ENCODE data around the gene KLRF2.

KLRF2 gene

DNA sequence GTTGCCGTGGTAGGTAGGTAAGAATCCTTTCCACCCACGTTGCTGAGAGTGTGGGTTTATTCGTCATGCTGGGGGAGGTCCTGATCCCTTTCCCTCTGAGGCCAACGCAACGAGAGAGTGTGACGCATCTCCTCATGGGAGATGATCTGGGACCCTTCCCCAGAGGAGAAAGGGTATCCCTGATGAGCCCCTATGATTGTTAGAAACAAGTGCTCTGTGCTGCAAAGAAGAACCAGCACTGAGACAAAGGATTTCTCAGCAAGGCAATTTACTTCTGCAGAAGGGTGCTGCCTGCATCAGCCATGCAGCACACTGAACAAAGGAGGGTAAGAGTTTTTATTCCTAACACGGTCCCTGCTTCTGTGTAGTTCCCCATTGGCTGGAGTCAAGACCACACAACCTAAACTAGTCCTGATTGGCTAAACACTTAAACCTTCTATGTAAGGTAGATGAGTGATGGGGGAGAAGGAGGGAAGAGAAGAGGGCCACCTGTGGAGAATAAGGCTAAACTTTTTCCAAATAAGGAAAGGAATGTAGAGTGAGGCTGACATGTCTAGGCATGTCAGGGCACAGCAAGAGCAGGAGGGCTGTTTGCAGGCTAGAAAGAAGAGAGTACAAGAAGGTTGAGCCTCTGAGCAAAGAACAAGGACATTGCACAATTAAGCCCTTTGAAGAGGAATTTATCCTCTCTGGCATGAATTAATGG is 29.6 kb downstream of the KLRF2 start:
- Histone ChIP-seq H3K79me1 (ENCODE audit: low read length) (no peaks in the 10 kb centered on the region), H3K79me2 (ENCODE audit: control insufficient read depth, insufficient read depth, low read length, poor library complexity) (no peaks in the 10 kb centered on the region), H2AK5ac (ENCODE audit: low read length) (no peak overlapping the region), H3K4me1 (ENCODE audit: control insufficient read depth in 1 of 2, insufficient read depth in 2 of 2, low read length in 2 of 2) (no peaks in the 10 kb centered on the region), H3K27me3 (ENCODE audit: insufficient read depth, low read length) (no peaks in the 10 kb centered on the region), H4K12ac (ENCODE audit: low read depth, low read length) (no peak overlapping the region), H3K23ac (ENCODE audit: low read length) (no peak overlapping the region), H3K9me3 (ENCODE audit: insufficient read depth, low read depth, low read length) (peaks cover 14% of the 10 kb centered on the region), H3K4me3 (ENCODE audit: low read depth, low read length) (no peak overlapping the region), H4K8ac (ENCODE audit: low read depth, low read length) (no peak overlapping the region), H2BK5ac (ENCODE audit: low read depth, low read length, poor library complexity) (no peak overlapping the region), H4K91ac (ENCODE audit: low read depth, low read length) (no peak overlapping the region), H3K27ac (ENCODE audit: low read depth, low read length) (no peak overlapping the region), H3K18ac (ENCODE audit: low read length) (no peak overlapping the region), H3K36me3 (ENCODE audit: control insufficient read depth in 1 of 2, insufficient read depth in 2 of 2, low read length in 2 of 2) (no peaks in the 10 kb centered on the region), H2AFZ (ENCODE audit: insufficient read depth, low read length, poor library complexity) (no peak overlapping the region), H2BK12ac (ENCODE audit: low read length) (no peak overlapping the region), H3K9ac (ENCODE audit: low read length) (no peak overlapping the region), H3K4me2 (ENCODE audit: low read length) (no peak overlapping the region), H3K14ac (ENCODE audit: low read length) (no peak overlapping the region), H3K4ac (ENCODE audit: low read depth, low read length) (no peak overlapping the region), H2BK120ac (ENCODE audit: insufficient read depth, low read length, poor library complexity) (no peak overlapping the region)
- no peak for DNase-seq
- no CpG with 5 or more reads among the region's 7 CpGs for WGBS (ENCODE audit: extremely low coverage, insufficient coverage, insufficient read length)

DNA sequence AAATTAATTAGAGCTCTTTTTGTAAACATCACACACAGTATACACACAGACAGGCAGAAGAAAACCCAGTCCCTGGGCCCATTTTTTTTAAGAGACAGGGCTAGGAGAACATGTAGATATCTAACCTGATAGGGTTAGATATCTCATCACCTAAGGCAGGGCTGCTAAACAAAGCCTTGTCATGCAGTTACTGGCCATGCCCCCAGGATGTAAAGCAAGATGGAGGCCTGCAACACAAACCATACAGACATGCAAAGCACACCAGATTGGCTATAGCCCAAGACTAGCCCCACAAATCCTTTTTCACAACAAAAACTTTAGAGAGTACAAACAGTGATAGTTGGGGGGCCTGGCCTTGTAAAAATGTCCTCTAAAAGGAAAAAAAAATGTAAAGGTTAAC is 30.4 kb downstream of the KLRF2 start:
- H3K4me3 ChIP-seq (ENCODE audit: low read depth, low read length), result no peak overlapping the region
- H3K36me3 ChIP-seq (ENCODE audit: control insufficient read depth in 1 of 2, insufficient read depth in 2 of 2, low read length in 2 of 2), result no peaks in the 10 kb centered on the region
- H3K4me2 ChIP-seq (ENCODE audit: low read length), result no peak overlapping the region
- no peak overlapping the region for H4K12ac ChIP-seq (ENCODE audit: low read depth, low read length)
- no peak overlapping the region for H2AK5ac ChIP-seq (ENCODE audit: low read length)
- no peaks in the 10 kb centered on the region for H3K4me1 ChIP-seq (ENCODE audit: control insufficient read depth in 1 of 2, insufficient read depth in 2 of 2, low read length in 2 of 2)
- H3K79me2 ChIP-seq (ENCODE audit: control insufficient read depth, insufficient read depth, low read length, poor library complexity), result no peaks in the 10 kb centered on the region
- H3K4ac ChIP-seq (ENCODE audit: low read depth, low read length), result no peak overlapping the region
- H3K27me3 ChIP-seq (ENCODE audit: insufficient read depth, low read length), result no peaks in the 10 kb centered on the region
- H2BK5ac ChIP-seq (ENCODE audit: low read depth, low read length, poor library complexity), result no peak overlapping the region
- no peak overlapping the region for H4K8ac ChIP-seq (ENCODE audit: low read depth, low read length)
- H3K79me1 ChIP-seq (ENCODE audit: low read length), result no peaks in the 10 kb centered on the region
- H3K9ac ChIP-seq (ENCODE audit: low read length), result no peak overlapping the region
- no peak overlapping the region for H3K14ac ChIP-seq (ENCODE audit: low read length)
- H3K9me3 ChIP-seq (ENCODE audit: insufficient read depth, low read depth, low read length), result peaks cover 14% of the 10 kb centered on the region
- no peak overlapping the region for H3K18ac ChIP-seq (ENCODE audit: low read length)
- H2AFZ ChIP-seq (ENCODE audit: insufficient read depth, low read length, poor library complexity), result no peak overlapping the region
- no peak overlapping the region for H2BK120ac ChIP-seq (ENCODE audit: insufficient read depth, low read length, poor library complexity)
- no peak overlapping the region for H4K91ac ChIP-seq (ENCODE audit: low read depth, low read length)
- H2BK12ac ChIP-seq (ENCODE audit: low read length), result no peak overlapping the region
- DNase-seq, result no peak
- H3K23ac ChIP-seq (ENCODE audit: low read length), result no peak overlapping the region
- no peak overlapping the region for H3K27ac ChIP-seq (ENCODE audit: low read depth, low read length)

DNA sequence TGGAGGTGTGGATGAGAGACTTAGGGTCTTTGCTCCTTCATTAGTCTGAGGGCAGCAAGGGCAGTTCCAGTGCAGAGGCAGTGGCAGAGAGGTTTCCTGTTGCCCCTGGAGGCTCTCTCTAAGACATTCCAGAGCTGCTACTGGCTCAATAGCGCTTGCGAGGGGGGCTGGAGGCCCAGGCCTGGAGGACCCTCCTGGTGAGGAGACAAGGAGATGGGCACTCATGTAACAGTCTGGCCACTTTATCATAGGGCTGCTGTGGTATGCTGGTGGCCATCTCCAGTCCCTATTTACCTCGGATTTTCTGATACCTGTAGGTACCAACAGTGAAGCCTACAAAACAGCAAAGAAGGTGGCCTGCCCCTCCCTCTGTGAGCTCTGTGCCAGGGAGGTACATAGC is 38.2 kb downstream of the KLRF2 start:
- Histone ChIP-seq H4K8ac (ENCODE audit: low read depth, low read length) (no peak overlapping the region), H3K4me1 (ENCODE audit: control insufficient read depth in 1 of 2, insufficient read depth in 2 of 2, low read length in 2 of 2) (no peaks in the 10 kb centered on the region), H3K4me3 (ENCODE audit: low read depth, low read length) (no peak overlapping the region), H2AFZ (ENCODE audit: insufficient read depth, low read length, poor library complexity) (no peak overlapping the region), H3K4ac (ENCODE audit: low read depth, low read length) (no peak overlapping the region), H3K27me3 (ENCODE audit: insufficient read depth, low read length) (no peaks in the 10 kb centered on the region), H3K4me2 (ENCODE audit: low read length) (no peak overlapping the region), H3K36me3 (ENCODE audit: control insufficient read depth in 1 of 2, insufficient read depth in 2 of 2, low read length in 2 of 2) (no peaks in the 10 kb centered on the region), H2BK120ac (ENCODE audit: insufficient read depth, low read length, poor library complexity) (no peak overlapping the region), H3K79me1 (ENCODE audit: low read length) (no peaks in the 10 kb centered on the region), H3K9me3 (ENCODE audit: insufficient read depth, low read depth, low read length) (no peaks in the 10 kb centered on the region), H3K27ac (ENCODE audit: low read depth, low read length) (no peak overlapping the region), H3K79me2 (ENCODE audit: control insufficient read depth, insufficient read depth, low read length, poor library complexity) (no peaks in the 10 kb centered on the region), H4K12ac (ENCODE audit: low read depth, low read length) (no peak overlapping the region), H2BK12ac (ENCODE audit: low read length) (no peak overlapping the region), H3K9ac (ENCODE audit: low read length) (no peak overlapping the region), H2AK5ac (ENCODE audit: low read length) (no peak overlapping the region), H4K91ac (ENCODE audit: low read depth, low read length) (no peak overlapping the region), H3K23ac (ENCODE audit: low read length) (no peak overlapping the region), H3K18ac (ENCODE audit: low read length) (no peak overlapping the region), H2BK5ac (ENCODE audit: low read depth, low read length, poor library complexity) (no peak overlapping the region), H3K14ac (ENCODE audit: low read length) (no peak overlapping the region)
- DNase-seq, result no peak
- no CpG with 5 or more reads among the region's 3 CpGs for WGBS (ENCODE audit: extremely low coverage, insufficient coverage, insufficient read length)

DNA sequence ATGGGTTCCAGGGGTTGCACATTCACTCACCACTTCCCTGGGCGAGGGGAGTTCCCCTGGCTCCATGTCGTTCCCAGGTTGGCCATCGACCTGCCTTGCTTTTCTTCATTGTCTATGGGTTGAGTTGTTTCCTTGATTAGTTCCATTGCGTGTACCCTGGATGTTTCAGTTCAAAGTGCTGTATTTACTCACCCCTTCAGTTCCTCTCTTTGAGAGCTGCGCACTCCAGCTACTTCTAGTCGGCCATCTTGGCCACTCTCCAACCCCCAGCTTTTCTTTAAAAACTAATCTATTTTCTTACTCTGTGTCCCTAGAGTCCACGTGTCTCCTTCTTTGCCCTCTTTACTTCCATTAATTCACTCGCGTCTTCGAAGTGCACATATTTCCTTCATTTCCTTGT is 39.2 kb downstream of the KLRF2 start:
- H4K91ac ChIP-seq (ENCODE audit: low read depth, low read length), result no peak overlapping the region
- H3K23ac ChIP-seq (ENCODE audit: low read length), result no peak overlapping the region
- no peaks in the 10 kb centered on the region for H3K36me3 ChIP-seq (ENCODE audit: control insufficient read depth in 1 of 2, insufficient read depth in 2 of 2, low read length in 2 of 2)
- no peak overlapping the region for H2BK5ac ChIP-seq (ENCODE audit: low read depth, low read length, poor library complexity)
- DNase-seq, result no peak
- no peak overlapping the region for H3K9ac ChIP-seq (ENCODE audit: low read length)
- no peak overlapping the region for H3K4ac ChIP-seq (ENCODE audit: low read depth, low read length)
- no peak overlapping the region for H2AK5ac ChIP-seq (ENCODE audit: low read length)
- no peak overlapping the region for H3K18ac ChIP-seq (ENCODE audit: low read length)
- H4K12ac ChIP-seq (ENCODE audit: low read depth, low read length), result no peak overlapping the region
- WGBS (ENCODE audit: extremely low coverage, insufficient coverage, insufficient read length), result no CpG with 5 or more reads among the region's 10 CpGs
- no peak overlapping the region for H3K4me3 ChIP-seq (ENCODE audit: low read depth, low read length)
- no peaks in the 10 kb centered on the region for H3K27me3 ChIP-seq (ENCODE audit: insufficient read depth, low read length)
- no peaks in the 10 kb centered on the region for H3K79me1 ChIP-seq (ENCODE audit: low read length)
- no peak overlapping the region for H2BK12ac ChIP-seq (ENCODE audit: low read length)
- H4K8ac ChIP-seq (ENCODE audit: low read depth, low read length), result no peak overlapping the region
- no peaks in the 10 kb centered on the region for H3K4me1 ChIP-seq (ENCODE audit: control insufficient read depth in 1 of 2, insufficient read depth in 2 of 2, low read length in 2 of 2)
- no peak overlapping the region for H3K4me2 ChIP-seq (ENCODE audit: low read length)
- H2BK120ac ChIP-seq (ENCODE audit: insufficient read depth, low read length, poor library complexity), result no peak overlapping the region
- H2AFZ ChIP-seq (ENCODE audit: insufficient read depth, low read length, poor library complexity), result no peak overlapping the region
- no peaks in the 10 kb centered on the region for H3K9me3 ChIP-seq (ENCODE audit: insufficient read depth, low read depth, low read length)
- H3K14ac ChIP-seq (ENCODE audit: low read length), result no peak overlapping the region
- no peak overlapping the region for H3K27ac ChIP-seq (ENCODE audit: low read depth, low read length)
- no peaks in the 10 kb centered on the region for H3K79me2 ChIP-seq (ENCODE audit: control insufficient read depth, insufficient read depth, low read length, poor library complexity)

All from trophoblast cell (in vitro differentiated cells and primary cell).